LNCAP (cell line): ENCODE results near the gene OTOP2.

ENCODE experiments used
- TF ChIP-seq, protein P1 (sequence below): fragments of 450-650 bp; IDR thresholded peaks from 2 replicates; pipeline ENCODE4 v1.5.1; 2017; ENCODE audit warnings: mild to moderate bottlenecking

OTOP2 gene

DNA sequence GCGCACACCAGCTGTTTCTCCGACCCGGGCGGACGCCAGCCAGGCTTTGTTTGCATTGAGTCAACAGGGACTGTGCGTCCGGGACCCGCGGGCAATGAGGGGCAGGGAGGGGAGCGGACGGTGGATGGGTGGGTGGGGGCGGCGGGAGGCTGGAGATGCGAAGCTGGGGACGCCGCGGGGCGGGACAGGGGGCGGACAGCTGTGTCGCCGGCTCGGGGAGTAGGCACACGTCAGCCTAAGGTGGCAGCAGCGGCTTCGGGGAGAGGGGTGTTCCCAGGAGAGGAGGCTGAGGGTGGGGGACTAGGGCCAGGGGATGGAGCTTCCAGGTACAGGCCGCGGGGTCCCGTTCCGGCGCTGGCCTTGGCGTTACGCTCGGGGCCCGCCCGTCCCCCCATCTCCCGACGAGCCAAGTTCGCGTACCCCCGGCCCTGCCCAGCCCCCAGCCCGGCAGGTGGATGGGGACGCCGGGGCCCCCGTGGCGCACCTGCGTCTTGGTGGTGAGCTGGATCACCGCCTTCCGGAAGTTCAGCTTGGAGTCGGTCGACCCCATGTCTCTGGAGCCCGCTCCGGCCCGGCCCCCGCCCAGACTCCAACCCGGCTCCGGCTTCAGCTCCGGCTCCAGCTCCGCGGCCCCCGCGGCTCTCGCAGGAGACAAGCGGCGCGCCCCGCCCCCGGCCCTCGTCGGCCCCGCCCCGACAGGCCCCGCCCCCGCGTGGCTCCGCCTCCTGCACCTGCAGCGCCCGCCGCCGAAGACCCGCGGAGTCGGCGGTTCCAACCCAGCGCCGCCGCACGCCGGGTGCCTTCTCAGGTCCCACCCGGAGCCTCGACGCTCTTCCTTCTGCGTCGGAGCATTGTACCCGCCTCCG is 48.3 kb downstream of the OTOP2 start, which contains the start of gene HID1:
Gene HID1 (minus strand): TSS at position 653 of the 866 bp plus-strand sequence. CDS start 103 bp downstream, at position 550.
- TF ChIP-seq, protein P1, sequence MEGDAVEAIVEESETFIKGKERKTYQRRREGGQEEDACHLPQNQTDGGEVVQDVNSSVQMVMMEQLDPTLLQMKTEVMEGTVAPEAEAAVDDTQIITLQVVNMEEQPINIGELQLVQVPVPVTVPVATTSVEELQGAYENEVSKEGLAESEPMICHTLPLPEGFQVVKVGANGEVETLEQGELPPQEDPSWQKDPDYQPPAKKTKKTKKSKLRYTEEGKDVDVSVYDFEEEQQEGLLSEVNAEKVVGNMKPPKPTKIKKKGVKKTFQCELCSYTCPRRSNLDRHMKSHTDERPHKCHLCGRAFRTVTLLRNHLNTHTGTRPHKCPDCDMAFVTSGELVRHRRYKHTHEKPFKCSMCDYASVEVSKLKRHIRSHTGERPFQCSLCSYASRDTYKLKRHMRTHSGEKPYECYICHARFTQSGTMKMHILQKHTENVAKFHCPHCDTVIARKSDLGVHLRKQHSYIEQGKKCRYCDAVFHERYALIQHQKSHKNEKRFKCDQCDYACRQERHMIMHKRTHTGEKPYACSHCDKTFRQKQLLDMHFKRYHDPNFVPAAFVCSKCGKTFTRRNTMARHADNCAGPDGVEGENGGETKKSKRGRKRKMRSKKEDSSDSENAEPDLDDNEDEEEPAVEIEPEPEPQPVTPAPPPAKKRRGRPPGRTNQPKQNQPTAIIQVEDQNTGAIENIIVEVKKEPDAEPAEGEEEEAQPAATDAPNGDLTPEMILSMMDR = no peak

DNA sequence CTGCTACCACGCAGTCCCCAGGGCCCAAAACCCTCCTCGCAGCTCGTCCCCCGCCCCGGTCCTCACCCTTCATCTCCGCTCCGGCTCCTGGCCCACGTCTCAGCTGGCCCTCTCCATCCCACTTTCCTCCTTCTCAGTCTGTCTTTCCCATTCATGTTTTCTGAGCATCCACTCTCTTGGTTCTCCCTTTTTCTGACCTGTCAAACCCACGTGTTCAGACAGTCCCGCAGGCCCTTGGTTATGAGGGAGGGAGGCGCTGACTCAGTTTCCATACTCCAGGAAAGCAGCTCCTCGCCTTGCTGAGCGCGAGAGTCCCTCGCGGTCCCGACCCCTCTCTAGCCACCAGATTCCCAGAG is 48.9 kb downstream of the OTOP2 start:
- TF ChIP-seq, protein P1 = no peak

- TF ChIP-seq, protein P1 = no peak
These were observed 51.9 kb downstream of the OTOP2 start for GRCh38 chr17:74975943-74976342.

- TF ChIP-seq, protein P1 = no peak
These were observed 53.7 kb downstream of the OTOP2 start for GRCh38 chr17:74977802-74978201.

DNA sequence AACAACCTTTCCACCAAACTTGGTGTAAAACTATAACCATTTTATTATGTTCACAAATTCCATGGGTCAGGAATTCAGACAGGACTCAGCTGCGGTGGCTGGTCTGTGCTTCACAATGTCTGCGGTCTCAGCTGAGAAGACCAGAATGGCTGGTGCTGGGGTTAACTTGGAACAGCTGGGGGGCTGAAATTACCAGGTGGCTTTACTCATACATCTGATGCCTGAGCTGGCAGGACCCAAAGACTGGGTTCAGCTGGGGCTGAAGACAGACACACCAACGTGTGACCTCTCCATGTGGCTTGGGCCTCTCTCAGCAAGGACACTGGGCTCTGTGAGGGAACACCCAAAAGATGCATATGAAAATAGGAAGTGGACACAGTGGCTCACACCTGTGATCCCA is 54.2 kb downstream of the OTOP2 start:
- TF ChIP-seq, protein P1 = no peak

DNA sequence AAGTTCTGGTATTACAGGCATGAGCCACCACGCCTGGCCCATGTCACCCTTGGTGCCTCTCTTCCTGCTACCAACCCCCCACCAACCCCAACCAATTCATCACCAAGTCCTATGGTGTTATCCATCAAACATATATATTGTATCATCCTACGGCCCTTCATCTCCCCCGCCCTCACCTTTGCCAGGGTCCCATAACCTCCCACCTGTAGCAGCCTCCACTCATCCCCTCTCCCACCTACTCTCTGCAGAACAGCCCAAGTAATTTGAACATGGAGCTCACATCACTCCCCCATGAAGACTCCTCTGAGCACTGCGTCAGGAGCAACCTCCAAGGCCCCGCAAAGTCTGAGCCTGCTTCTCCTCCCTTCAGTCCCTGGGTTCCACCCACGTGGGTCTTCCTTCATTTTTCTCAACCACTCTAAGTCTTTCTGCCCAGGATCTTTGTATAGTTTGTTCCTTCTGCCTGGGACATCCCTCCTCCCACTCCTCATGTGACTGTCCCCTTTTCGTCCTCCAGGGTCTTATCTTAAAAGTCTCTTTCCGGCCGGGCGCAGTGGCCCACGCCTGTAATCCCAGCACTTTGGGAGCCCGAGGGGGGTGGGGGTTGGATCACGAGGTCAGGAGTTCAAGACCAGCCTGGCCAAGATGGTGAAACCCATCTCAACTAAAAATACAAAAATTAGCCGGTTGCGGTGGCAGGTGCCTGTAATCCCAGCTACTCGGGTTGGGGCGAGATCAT is 55.5 kb downstream of the OTOP2 start:
- TF ChIP-seq, protein P1 = no peak

GRCh38 chr17:74981318-74981978 is 57.4 kb downstream of the OTOP2 start:
- TF ChIP-seq, protein P1 = no peak
